Esophagus squamous epithelium (tissue), 5 donors: Measurements from ENCODE around the gene DAPK1. TPM values are rescaled to one million over a fixed set of nuclear protein-coding genes. Genes with fewer than 3 reads are reported as not detected.

Experiments
- DNase-seq: peaks from one replicate; lab custom pipeline; 2025; lab: John Stamatoyannopoulos, UW
- H3K27ac ChIP-seq, 4 donors: fragments of 200-600 bp; sonication (generic); one replicate each; pipeline ENCODE4 v1.5.1; 2016 to 2019; ENCODE audit warnings: mild to moderate bottlenecking in 1 of 4
- H3K27me3 ChIP-seq, 4 donors: fragments of 200-600 bp; sonication (generic); 1 replicate in 3 of 4; 2 replicates in 1 of 4; pipeline versions ENCODE4 v1.5.1 to v1.6.0; 2017 to 2021; ENCODE audit warnings: antibody characterized with exemption in 1 of 4
- H3K36me3 ChIP-seq, 3 donors: fragments of 200-600 bp; sonication (generic); one replicate each; pipeline ENCODE4 v1.5.1; 2016 to 2019
- H3K4me1 ChIP-seq, 3 donors: fragments of 200-600 bp; sonication (generic); one replicate each; pipeline ENCODE4 v1.5.1; 2017 to 2019
- H3K4me3 ChIP-seq, 4 donors: fragments of 200-600 bp; sonication (generic); 1 replicate in 3 of 4; 2 replicates in 1 of 4; pipeline ENCODE4 v1.5.1; 2016 to 2019; ENCODE audit warnings: mild to moderate bottlenecking in 2 of 4, moderate library complexity in 1 of 4
- H3K9me3 ChIP-seq, 3 donors: fragments of 200-600 bp; sonication (generic); one replicate each; pipeline ENCODE4 v1.5.1; 2016 to 2019
- POLR2A ChIP-seq, 4 donors: fragments of 450-650 bp; IDR thresholded peaks; one replicate each; pipeline ENCODE4 v1.6.1; 2017; ENCODE audit warnings: antibody characterized with exemption in 4 of 4, mild to moderate bottlenecking in 4 of 4, moderate library complexity in 3 of 4
- WGBS, 2 donors: methylation state at CpG; one replicate each; pipeline ENCODE4 v1.1.5; 2018; 5-methylcytosine and 5-hydroxymethylcytosine counted together
- intact Hi-C: fragments of 100-400 bp; cut with DNase I; formaldehyde crosslinking; loops from one replicate; pipeline ENCODE4 v1.15.0; 2022
- total RNA-seq, 4 donors: library from RNA; depleted of rRNA; stranded (reverse); fragments of >200 nt; gene quantifications; one replicate each; pipeline ENCODE4 v1.1.0, GENCODE V29; 2016
- TF ChIP-seq, protein P1 (sequence below), 6 experiments: fragments of 450-650 bp in 4 of 6; fragments of 200-600 bp in 2 of 6; sonication (generic) in 2 of 6; IDR thresholded peaks; one replicate each; pipeline ENCODE4 v1.5.1; 2016 to 2019; ENCODE audit warnings: antibody characterized with exemption in 6 of 6, mild to moderate bottlenecking in 4 of 6, moderate library complexity in 4 of 6
- donor health status: DM: yes; HTN: yes; CAD: no.

Gene DAPK1
- total RNA-seq, 4 donors from 2014 or later: 2.2 to 14.5 (median 5.5) TPM

DNA sequence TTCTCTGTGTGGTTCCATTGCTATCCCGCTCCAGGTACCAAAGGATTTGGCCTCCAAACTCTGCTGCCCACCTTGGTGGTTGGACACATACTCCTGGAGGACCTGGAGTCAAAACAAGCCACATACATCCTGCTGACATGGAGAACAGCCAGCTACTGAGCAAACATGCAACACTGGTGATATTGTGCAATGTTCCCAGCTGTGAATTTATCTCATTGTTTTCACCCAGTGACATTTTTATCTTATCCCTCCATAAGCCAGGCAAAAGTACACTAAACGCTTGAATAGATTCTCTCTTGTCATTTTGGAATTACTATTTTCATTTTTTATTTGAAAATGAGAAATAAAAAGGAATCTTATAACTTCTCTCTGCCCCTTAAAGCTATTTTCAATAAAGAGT, 217.2 kb downstream of the DAPK1 start:
- intact Hi-C loops: no loop called here
- H3K27me3 ChIP-seq: no peaks in the 10 kb centered on the region
- H3K36me3 ChIP-seq: no peaks in the 10 kb centered on the region
- peaks cover 7 to 27% (median 16%) of the 10 kb centered on the region in 3 donors for H3K4me1 ChIP-seq
- DNase-seq: no peak
- no peak overlapping the region for H3K4me3 ChIP-seq
- H3K27ac ChIP-seq: peak overlapping the region in 3 of 4 donors; percentile 6 to 77 (median 76)
- no peak for TF ChIP-seq POLR2A (IDR thresholded peaks at IDR 0.05)
- TF ChIP-seq, protein P1, sequence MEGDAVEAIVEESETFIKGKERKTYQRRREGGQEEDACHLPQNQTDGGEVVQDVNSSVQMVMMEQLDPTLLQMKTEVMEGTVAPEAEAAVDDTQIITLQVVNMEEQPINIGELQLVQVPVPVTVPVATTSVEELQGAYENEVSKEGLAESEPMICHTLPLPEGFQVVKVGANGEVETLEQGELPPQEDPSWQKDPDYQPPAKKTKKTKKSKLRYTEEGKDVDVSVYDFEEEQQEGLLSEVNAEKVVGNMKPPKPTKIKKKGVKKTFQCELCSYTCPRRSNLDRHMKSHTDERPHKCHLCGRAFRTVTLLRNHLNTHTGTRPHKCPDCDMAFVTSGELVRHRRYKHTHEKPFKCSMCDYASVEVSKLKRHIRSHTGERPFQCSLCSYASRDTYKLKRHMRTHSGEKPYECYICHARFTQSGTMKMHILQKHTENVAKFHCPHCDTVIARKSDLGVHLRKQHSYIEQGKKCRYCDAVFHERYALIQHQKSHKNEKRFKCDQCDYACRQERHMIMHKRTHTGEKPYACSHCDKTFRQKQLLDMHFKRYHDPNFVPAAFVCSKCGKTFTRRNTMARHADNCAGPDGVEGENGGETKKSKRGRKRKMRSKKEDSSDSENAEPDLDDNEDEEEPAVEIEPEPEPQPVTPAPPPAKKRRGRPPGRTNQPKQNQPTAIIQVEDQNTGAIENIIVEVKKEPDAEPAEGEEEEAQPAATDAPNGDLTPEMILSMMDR (IDR thresholded peaks at IDR 0.05): no peak
- no peaks in the 10 kb centered on the region for H3K9me3 ChIP-seq
- 38 to 49% methylated on average over 1 to 2 of the region's 2 CpGs for WGBS, 2 donors

DNA sequence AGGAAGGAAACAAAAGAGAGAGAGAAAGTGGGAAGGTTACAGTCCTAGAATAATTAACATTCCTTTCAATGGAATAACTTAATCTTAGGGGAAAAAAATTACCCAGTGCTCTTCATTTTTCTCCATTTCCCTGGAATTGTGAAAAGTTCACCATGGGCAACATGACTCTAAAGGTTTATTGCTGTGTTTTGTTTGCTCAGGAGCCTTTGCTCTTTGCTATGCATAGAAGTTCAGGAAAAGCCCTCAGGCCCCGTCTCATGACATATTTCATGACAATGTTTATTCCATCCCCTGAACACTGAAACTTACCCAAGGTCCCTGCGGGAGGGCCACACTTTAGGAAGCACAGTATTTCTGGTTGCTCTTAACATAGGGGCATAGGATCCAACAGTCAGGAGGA, 218.5 kb downstream of the DAPK1 start:
- H3K27me3 ChIP-seq: no peaks in the 10 kb centered on the region
- DNase-seq: no peak
- 64 to 92% methylated on average over 2 of the region's 2 CpGs for WGBS, 2 donors
- H3K4me1 ChIP-seq: peaks cover 7 to 27% (median 16%) of the 10 kb centered on the region in 3 donors
- no peak overlapping the region for H3K27ac ChIP-seq
- H3K4me3 ChIP-seq: no peak overlapping the region
- intact Hi-C loops: no loop called here
- no peaks in the 10 kb centered on the region for H3K9me3 ChIP-seq
- TF ChIP-seq, protein P1 (IDR thresholded peaks at IDR 0.05): no peak
- no peak for TF ChIP-seq POLR2A (IDR thresholded peaks at IDR 0.05)
- no peaks in the 10 kb centered on the region for H3K36me3 ChIP-seq

DNA sequence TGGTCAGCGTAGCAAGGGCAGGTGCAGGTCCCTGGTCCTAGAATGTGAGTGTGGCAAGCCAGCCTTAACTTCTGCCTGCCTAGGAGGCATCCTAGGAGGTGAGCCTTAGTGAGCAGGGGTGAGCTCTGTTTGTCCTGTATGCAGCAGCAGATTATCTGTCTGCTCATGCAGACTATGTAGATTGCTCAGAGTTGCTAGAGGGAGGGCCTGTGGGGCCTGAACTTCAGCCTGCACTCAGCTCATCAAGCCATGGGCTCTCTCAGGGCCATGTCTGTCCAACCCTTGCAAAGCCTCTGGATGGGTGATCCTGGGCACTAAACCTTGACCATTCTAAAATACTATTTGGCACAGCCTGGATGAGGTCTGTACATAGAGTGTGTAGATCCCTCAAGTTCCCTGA, 219.8 kb downstream of the DAPK1 start:
- no peaks in the 10 kb centered on the region for H3K36me3 ChIP-seq
- intact Hi-C loops: no loop called here
- H3K4me1 ChIP-seq: peaks cover 7 to 18% (median 13%) of the 10 kb centered on the region in 3 donors
- TF ChIP-seq, protein P1 (IDR thresholded peaks at IDR 0.05): no peak
- TF ChIP-seq POLR2A (IDR thresholded peaks at IDR 0.05): no peak
- no peak overlapping the region for H3K4me3 ChIP-seq
- WGBS, 2 donors: 50 to 80% methylated on average over 1 of the region's 1 CpG
- no peak overlapping the region for H3K27ac ChIP-seq
- no peaks in the 10 kb centered on the region for H3K27me3 ChIP-seq
- no peaks in the 10 kb centered on the region for H3K9me3 ChIP-seq
- no peak for DNase-seq

DNA sequence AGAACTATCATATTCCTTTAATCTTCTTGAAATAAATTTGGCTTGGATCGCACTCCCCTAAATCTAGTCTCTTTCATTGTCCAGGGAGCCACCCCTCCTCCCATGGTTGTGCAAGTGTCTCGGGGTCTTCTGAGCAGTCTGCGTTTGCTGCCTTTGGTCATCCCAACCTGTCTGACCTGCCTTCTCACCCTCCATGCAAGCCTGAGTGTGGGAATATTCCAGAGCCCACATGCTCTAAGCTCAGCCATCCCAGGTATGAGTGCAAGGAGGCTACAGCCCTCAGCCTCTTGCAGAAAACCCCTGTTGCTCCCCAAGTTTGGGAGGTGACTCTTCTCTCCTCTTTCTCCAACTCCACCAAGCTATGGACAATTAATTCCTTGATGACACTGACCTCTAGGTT, 220.6 kb downstream of the DAPK1 start:
- no peak overlapping the region for H3K27ac ChIP-seq
- no peak for DNase-seq
- H3K36me3 ChIP-seq: no peaks in the 10 kb centered on the region
- H3K4me3 ChIP-seq: no peak overlapping the region
- no peaks in the 10 kb centered on the region for H3K9me3 ChIP-seq
- H3K27me3 ChIP-seq: no peaks in the 10 kb centered on the region
- intact Hi-C loops: no loop called here
- TF ChIP-seq POLR2A (IDR thresholded peaks at IDR 0.05): no peak
- TF ChIP-seq, protein P1 (IDR thresholded peaks at IDR 0.05): no peak
- 81 to 94% methylated on average over 3 of the region's 3 CpGs for WGBS, 2 donors
- H3K4me1 ChIP-seq: peaks cover 7 to 18% (median 7%) of the 10 kb centered on the region in 3 donors

DNA sequence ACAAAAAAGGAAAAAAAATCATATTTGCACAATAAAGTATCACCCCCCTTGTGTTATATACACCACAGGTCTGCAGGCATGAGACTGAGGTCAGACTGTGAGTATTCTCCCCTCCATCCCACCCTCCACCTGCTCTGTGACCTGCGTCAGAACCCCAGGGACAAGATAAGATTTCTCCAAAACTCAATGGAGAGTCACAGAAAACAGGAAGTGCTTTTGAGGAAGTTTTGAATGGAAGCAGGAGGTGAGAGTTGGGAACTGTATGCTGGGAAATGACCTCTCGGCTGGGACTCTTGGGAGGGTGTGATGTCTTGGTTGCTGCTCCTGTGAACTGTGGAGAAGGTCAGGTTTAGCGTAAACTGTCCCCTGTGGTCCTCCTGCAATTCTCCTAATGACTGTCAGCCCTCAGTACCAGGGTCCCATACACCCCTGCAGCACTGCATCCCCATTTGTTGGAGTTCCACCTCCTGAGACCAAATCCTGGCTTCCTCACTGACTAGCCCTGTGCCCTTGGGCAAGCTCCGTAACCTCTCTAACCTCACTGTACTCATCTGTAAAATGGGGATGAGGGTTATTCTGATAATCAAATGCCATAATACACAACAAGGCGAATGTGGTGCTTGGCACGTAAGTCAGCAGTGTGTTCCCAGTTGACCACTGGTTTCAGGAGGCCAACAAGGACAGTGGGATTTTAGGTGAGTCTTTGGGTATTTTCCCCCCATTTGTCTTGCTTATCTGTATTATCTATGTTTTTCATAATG, 221.4 kb downstream of the DAPK1 start:
- Histone ChIP-seq H3K27me3 (no peaks in the 10 kb centered on the region), H3K36me3 (no peaks in the 10 kb centered on the region), H3K27ac (no peak overlapping the region), H3K9me3 (no peaks in the 10 kb centered on the region), H3K4me1 (peaks cover under 1 to 11% (median 7%) of the 10 kb centered on the region in 3 donors), H3K4me3 (no peak overlapping the region)
- WGBS, 2 donors: 88 to 90% methylated on average over 5 to 6 of the region's 6 CpGs
- intact Hi-C loops: no loop called here
- DNase-seq: no peak
- TF ChIP-seq POLR2A (IDR thresholded peaks at IDR 0.05): no peak
- TF ChIP-seq, protein P1 (IDR thresholded peaks at IDR 0.05): no peak
